Skin epidermis (tissue), 12 donors: Measurements from ENCODE around the gene PPT1.

Source experiments
- H3K27ac ChIP-seq, 21 experiments: fragments of 200-600 bp; sonication (generic) in 11 of 21; one replicate each; pipeline ENCODE4 v1.5.0; 2020; ENCODE audit warnings: mild to moderate bottlenecking in 3 of 21, inconsistent platforms in 2 of 21, moderate library complexity in 2 of 21
- H3K4me3 ChIP-seq, 7 experiments: fragments of 200-600 bp; sonication (generic) in 2 of 7; one replicate each; pipeline ENCODE4 v1.5.0; 2020; ENCODE audit warnings: inconsistent platforms in 2 of 7, mild to moderate bottlenecking in 2 of 7, moderate library complexity in 1 of 7

The PPT1 gene

GRCh38 chr1:40096977-40097782, at the start of gene PPT1:
Gene PPT1, minus strand, starts transcription at chr1:40097252. Its CDS starts 14 bp downstream, at chr1:40097238.
- peak within 1 kb of the TSS; percentile 49 to 77 (median 58) for H3K4me3 ChIP-seq
- H3K27ac ChIP-seq, result peak within 1 kb of the TSS in 20 of 21 experiments; percentile 2 to 83 (median 55)

GRCh38 chr1:40143891-40144575, 47.0 kb upstream of the PPT1 start:
- no peak overlapping the region for H3K4me3 ChIP-seq
- H3K27ac ChIP-seq, result no peak overlapping the region

- Histone ChIP-seq H3K4me3 (no peak overlapping the region), H3K27ac (no peak overlapping the region)
Measured at GRCh38 chr1:40141878-40142535, 45.0 kb upstream of the PPT1 start.

- H3K27ac ChIP-seq, result no peak overlapping the region
Measured at GRCh38 chr1:40140211-40140973, 43.3 kb upstream of the PPT1 start.

GRCh38 chr1:40133839-40134238, 36.8 kb upstream of the PPT1 start:
- no peak overlapping the region for H3K27ac ChIP-seq
- no peak overlapping the region for H3K4me3 ChIP-seq

More at GRCh38 chr1:40140211-40140973, 43.3 kb upstream of the PPT1 start:
- no peak overlapping the region for H3K4me3 ChIP-seq

GRCh38 chr1:40133312-40133665, 36.2 kb upstream of the PPT1 start:
- no peak overlapping the region for H3K27ac ChIP-seq
- H3K4me3 ChIP-seq, result peak overlapping the region in 1 of 7 experiments; percentile 8

GRCh38 chr1:40132383-40133311, 35.6 kb upstream of the PPT1 start:
- Histone ChIP-seq H3K27ac (no peak overlapping the region), H3K4me3 (peak overlapping the region in 2 of 7 experiments; percentile 8 to 18)

- Histone ChIP-seq H3K4me3 (no peak overlapping the region), H3K27ac (no peak overlapping the region)
Measured at GRCh38 chr1:40130892-40131291, 33.8 kb upstream of the PPT1 start.

GRCh38 chr1:40122855-40123254, 25.8 kb upstream of the PPT1 start:
- H3K27ac ChIP-seq, result no peak overlapping the region
- H3K4me3 ChIP-seq, result no peak overlapping the region

GRCh38 chr1:40120128-40120527, 23.1 kb upstream of the PPT1 start:
- no peak overlapping the region for H3K4me3 ChIP-seq

GRCh38 chr1:40114400-40114799, 17.3 kb upstream of the PPT1 start:
- H3K4me3 ChIP-seq, result no peak overlapping the region

More at GRCh38 chr1:40120128-40120527, 23.1 kb upstream of the PPT1 start:
- H3K27ac ChIP-seq, result no peak overlapping the region

GRCh38 chr1:40110389-40110788, 13.3 kb upstream of the PPT1 start:
- no peak overlapping the region for H3K4me3 ChIP-seq
- H3K27ac ChIP-seq, result no peak overlapping the region

More at GRCh38 chr1:40114400-40114799, 17.3 kb upstream of the PPT1 start:
- H3K27ac ChIP-seq, result no peak overlapping the region

- Histone ChIP-seq H3K4me3 (no peak overlapping the region), H3K27ac (peak overlapping the region in 3 of 21 experiments; percentile 17 to 41 (median 31))
Measured at GRCh38 chr1:40107290-40107959, 10.4 kb upstream of the PPT1 start.

GRCh38 chr1:40105028-40105427, 8.0 kb upstream of the PPT1 start:
- H3K27ac ChIP-seq, result no peak overlapping the region
- no peak overlapping the region for H3K4me3 ChIP-seq

GRCh38 chr1:40102896-40103295, 5.8 kb upstream of the PPT1 start:
- Histone ChIP-seq H3K27ac (no peak overlapping the region), H3K4me3 (no peak overlapping the region)

- H3K4me3 ChIP-seq, result no peak overlapping the region
- H3K27ac ChIP-seq, result no peak overlapping the region
Measured at GRCh38 chr1:40102038-40102437, 5.0 kb upstream of the PPT1 start.

- Histone ChIP-seq H3K27ac (peak overlapping the region in 19 of 21 experiments; percentile 2 to 83 (median 57)), H3K4me3 (peak overlapping the region; percentile 49 to 77 (median 58))
Measured at GRCh38 chr1:40096646-40096976, 441 bp downstream of the PPT1 start.

- peak overlapping the region in 4 of 21 experiments; percentile 6 to 59 (median 40) for H3K27ac ChIP-seq
- no peak overlapping the region for H3K4me3 ChIP-seq
Measured at GRCh38 chr1:40095806-40096205, 1.2 kb downstream of the PPT1 start.
